Esophagus squamous epithelium (tissue), 5 donors: ENCODE data around the gene COX6B2. TPM values are rescaled to one million over a fixed set of nuclear protein-coding genes. Genes with fewer than 3 reads are reported as not detected.

Experiments
- DNase-seq: peaks from one replicate; lab custom pipeline; 2025; lab: John Stamatoyannopoulos, UW
- H3K27ac ChIP-seq, 4 donors: fragments of 200-600 bp; sonication (generic); one replicate each; pipeline ENCODE4 v1.5.1; 2016 to 2019; ENCODE audit warnings: mild to moderate bottlenecking in 1 of 4
- H3K27me3 ChIP-seq, 4 donors: fragments of 200-600 bp; sonication (generic); 1 replicate in 3 of 4; 2 replicates in 1 of 4; pipeline versions ENCODE4 v1.5.1 to v1.6.0; 2017 to 2021; ENCODE audit warnings: antibody characterized with exemption in 1 of 4
- H3K36me3 ChIP-seq, 3 donors: fragments of 200-600 bp; sonication (generic); one replicate each; pipeline ENCODE4 v1.5.1; 2016 to 2019
- H3K4me1 ChIP-seq, 3 donors: fragments of 200-600 bp; sonication (generic); one replicate each; pipeline ENCODE4 v1.5.1; 2017 to 2019
- H3K4me3 ChIP-seq, 4 donors: fragments of 200-600 bp; sonication (generic); 1 replicate in 3 of 4; 2 replicates in 1 of 4; pipeline ENCODE4 v1.5.1; 2016 to 2019; ENCODE audit warnings: mild to moderate bottlenecking in 2 of 4, moderate library complexity in 1 of 4
- H3K9me3 ChIP-seq, 3 donors: fragments of 200-600 bp; sonication (generic); one replicate each; pipeline ENCODE4 v1.5.1; 2016 to 2019
- CTCF ChIP-seq, 6 experiments: fragments of 450-650 bp in 4 of 6; fragments of 200-600 bp in 2 of 6; sonication (generic) in 2 of 6; IDR thresholded peaks; one replicate each; pipeline ENCODE4 v1.5.1; 2016 to 2019; ENCODE audit warnings: antibody characterized with exemption in 6 of 6, mild to moderate bottlenecking in 4 of 6, moderate library complexity in 4 of 6
- POLR2A ChIP-seq, 4 donors: fragments of 450-650 bp; IDR thresholded peaks; one replicate each; pipeline ENCODE4 v1.6.1; 2017; ENCODE audit warnings: antibody characterized with exemption in 4 of 4, mild to moderate bottlenecking in 4 of 4, moderate library complexity in 3 of 4
- WGBS, 2 donors: methylation state at CpG; one replicate each; pipeline ENCODE4 v1.1.5; 2018; 5-methylcytosine and 5-hydroxymethylcytosine counted together
- intact Hi-C: fragments of 100-400 bp; cut with DNase I; formaldehyde crosslinking; loops from one replicate; pipeline ENCODE4 v1.15.0; 2022
- total RNA-seq, 4 donors: library from RNA; depleted of rRNA; stranded (reverse); fragments of >200 nt; gene quantifications; one replicate each; pipeline ENCODE4 v1.1.0, GENCODE V29; 2016
- donor health status: DM: yes; HTN: yes; CAD: no.

The COX6B2 gene
- total RNA-seq, 4 donors from 2014 or later = 0.66 to 1.4 (median 0.95) TPM; not detected in 1

- no peak overlapping the region for H3K27ac ChIP-seq
- peaks cover 15 to 41% (median 19%) of the 10 kb centered on the region in 3 donors for H3K4me1 ChIP-seq
- peaks cover 0 to 11% (median 0%) of the 10 kb centered on the region in 4 donors for H3K27me3 ChIP-seq
- H3K4me3 ChIP-seq = no peak overlapping the region
- H3K9me3 ChIP-seq = no peaks in the 10 kb centered on the region
- TF ChIP-seq POLR2A (IDR thresholded peaks at IDR 0.05) (no peak), CTCF (IDR thresholded peaks at IDR 0.05) (no peak)
- 96 to 97% methylated on average over 5 of the region's 5 CpGs for WGBS, 2 donors
- DNase-seq = no peak
- intact Hi-C loops = no loop called here
- peaks cover 0 to 7% (median 0%) of the 10 kb centered on the region in 3 donors for H3K36me3 ChIP-seq
Measured at GRCh38 chr19:55382013-55382412, 27.5 kb upstream of the COX6B2 start.

GRCh38 chr19:55379174-55379573, 24.7 kb upstream of the COX6B2 start:
- H3K4me1 ChIP-seq = peaks cover 2 to 39% (median 8%) of the 10 kb centered on the region in 3 donors
- 17 to 66% methylated on average over 2 to 5 of the region's 11 CpGs for WGBS, 2 donors
- no peak for DNase-seq
- H3K27ac ChIP-seq = no peak overlapping the region
- H3K4me3 ChIP-seq = no peak overlapping the region
- peaks cover 0 to 40% (median 4%) of the 10 kb centered on the region in 4 donors for H3K27me3 ChIP-seq
- H3K9me3 ChIP-seq = no peaks in the 10 kb centered on the region
- no peaks in the 10 kb centered on the region for H3K36me3 ChIP-seq
- TF ChIP-seq POLR2A (IDR thresholded peaks at IDR 0.05) (no peak), CTCF (IDR thresholded peaks at IDR 0.05) (no peak)
- intact Hi-C loops = loop anchor here (10.0 kb wide), 1 partner anchor 74 kb away; no protein-coding TSS in a partner anchor

GRCh38 chr19:55377356-55378131, 23.0 kb upstream of the COX6B2 start:
- Histone ChIP-seq H3K27me3 (peaks cover 0 to 56% (median 15%) of the 10 kb centered on the region in 4 donors), H3K4me3 (no peak overlapping the region), H3K4me1 (peaks cover 0 to 35% (median 3%) of the 10 kb centered on the region in 3 donors), H3K36me3 (no peaks in the 10 kb centered on the region), H3K9me3 (no peaks in the 10 kb centered on the region), H3K27ac (no peak overlapping the region)
- WGBS, 2 donors = 17 to 22% methylated on average over 3 to 7 of the region's 43 CpGs
- no peak for TF ChIP-seq CTCF (IDR thresholded peaks at IDR 0.05)
- no peak for TF ChIP-seq POLR2A (IDR thresholded peaks at IDR 0.05)
- intact Hi-C loops = loop anchor here (10.0 kb wide), 1 partner anchor 73 kb away; no protein-coding TSS in a partner anchor
- DNase-seq = no peak

GRCh38 chr19:55376241-55376933, 21.9 kb upstream of the COX6B2 start, which contains the start of gene TMEM190:
TMEM190 (plus strand) TSS chr19:55376826; CDS start chr19:55376854, 28 bp downstream.
- no peak for DNase-seq
- Histone ChIP-seq H3K36me3 (no peaks in the 10 kb centered on the region), H3K9me3 (no peaks in the 10 kb centered on the region), H3K27me3 (peaks cover 0 to 68% (median 21%) of the 10 kb centered on the region in 4 donors), H3K4me3 (no peak within 1 kb of the TSS), H3K27ac (no peak within 1 kb of the TSS), H3K4me1 (peaks cover 0 to 30% (median 3%) of the 10 kb centered on the region in 3 donors)
- no peak for TF ChIP-seq POLR2A (IDR thresholded peaks at IDR 0.05)
- intact Hi-C loops = loop anchor here (10.0 kb wide), 1 partner anchor 72 kb away; no protein-coding TSS in a partner anchor
- whole genome bisulfite sequencing, 2 donors = 25 to 51% methylated on average over 6 to 19 of the region's 21 CpGs

GRCh38 chr19:55373993-55374757, 19.7 kb upstream of the COX6B2 start:
- peaks cover 10 to 90% (median 32%) of the 10 kb centered on the region in 4 donors for H3K27me3 ChIP-seq
- WGBS, 2 donors = 14 to 45% methylated on average over 4 to 14 of the region's 31 CpGs
- TF ChIP-seq POLR2A (IDR thresholded peaks at IDR 0.05) (no peak), CTCF (IDR thresholded peaks at IDR 0.05) (no peak)
- no peak overlapping the region for H3K4me3 ChIP-seq
- no peaks in the 10 kb centered on the region for H3K36me3 ChIP-seq
- intact Hi-C loops = loop anchor here (10.0 kb wide), 1 partner anchor 69 kb away; no protein-coding TSS in a partner anchor
- H3K4me1 ChIP-seq = peaks cover 14 to 46% (median 14%) of the 10 kb centered on the region in 3 donors
- no peaks in the 10 kb centered on the region for H3K9me3 ChIP-seq
- H3K27ac ChIP-seq = no peak overlapping the region
- DNase-seq = no peak
